ENCODE results near the gene FBH1.
A peak's percentile ranks its signal among the peaks of the same experiment; 100 is the strongest.

DNA sequence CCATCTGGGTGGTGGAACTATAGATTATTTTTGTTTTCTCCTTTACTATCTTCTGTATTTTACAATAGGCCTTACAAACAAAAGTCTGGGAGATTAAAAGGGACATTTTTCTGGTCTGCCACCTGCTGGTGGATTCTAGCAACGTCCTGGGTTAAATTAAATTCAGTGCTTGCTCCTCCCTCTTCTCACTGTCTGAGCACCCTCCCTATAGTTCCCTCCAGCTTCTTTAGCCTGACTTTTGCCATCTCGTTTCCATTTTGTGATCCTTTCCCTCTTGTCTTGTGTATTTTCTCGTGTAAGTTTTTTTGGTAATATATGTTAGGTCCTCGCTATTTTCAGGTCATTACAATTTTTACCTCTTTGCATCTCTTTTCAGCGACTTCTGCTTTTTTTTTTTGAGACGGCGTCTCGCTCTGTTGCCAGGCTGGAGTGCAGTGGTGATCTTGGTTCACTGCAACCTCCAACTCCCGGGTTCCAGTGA is 16.5 kb upstream of the FBH1 start:
- TF ChIP-seq, protein P1, sequence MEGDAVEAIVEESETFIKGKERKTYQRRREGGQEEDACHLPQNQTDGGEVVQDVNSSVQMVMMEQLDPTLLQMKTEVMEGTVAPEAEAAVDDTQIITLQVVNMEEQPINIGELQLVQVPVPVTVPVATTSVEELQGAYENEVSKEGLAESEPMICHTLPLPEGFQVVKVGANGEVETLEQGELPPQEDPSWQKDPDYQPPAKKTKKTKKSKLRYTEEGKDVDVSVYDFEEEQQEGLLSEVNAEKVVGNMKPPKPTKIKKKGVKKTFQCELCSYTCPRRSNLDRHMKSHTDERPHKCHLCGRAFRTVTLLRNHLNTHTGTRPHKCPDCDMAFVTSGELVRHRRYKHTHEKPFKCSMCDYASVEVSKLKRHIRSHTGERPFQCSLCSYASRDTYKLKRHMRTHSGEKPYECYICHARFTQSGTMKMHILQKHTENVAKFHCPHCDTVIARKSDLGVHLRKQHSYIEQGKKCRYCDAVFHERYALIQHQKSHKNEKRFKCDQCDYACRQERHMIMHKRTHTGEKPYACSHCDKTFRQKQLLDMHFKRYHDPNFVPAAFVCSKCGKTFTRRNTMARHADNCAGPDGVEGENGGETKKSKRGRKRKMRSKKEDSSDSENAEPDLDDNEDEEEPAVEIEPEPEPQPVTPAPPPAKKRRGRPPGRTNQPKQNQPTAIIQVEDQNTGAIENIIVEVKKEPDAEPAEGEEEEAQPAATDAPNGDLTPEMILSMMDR (IDR thresholded peaks at IDR 0.05), result peak; percentile 61 to 86 (median 75)
- TF ChIP-seq POLR2A (IDR thresholded peaks at IDR 0.05), result no peak

Measured in body of pancreas (tissue), 4 donors.